CD4-positive, alpha-beta T cell treated with Interleukin-17A for 4 hours (primary cell): Measurements from ENCODE around the gene MYO6.
"Not testable (repeated sequence)": the region's sequence is repeated elsewhere in the genome, so short reads cannot be mapped to it uniquely, and the experiment has no call there.

ENCODE experiments used
- DNase-seq: peaks from one replicate; pipeline ENCODE4 v3.0.0-alpha.2; 2020; ENCODE audit warnings: mixed read lengths

Gene MYO6

GRCh38 chr6:75748743-75749538 is at the start of gene MYO6:
Gene MYO6 (plus strand): TSS chr6:75749239. CDS start chr6:75817548, 68,309 bp downstream.
- peak; percentile 47 for DNase-seq

GRCh38 chr6:75708334-75708733 is 40.7 kb upstream of the MYO6 start:
- not testable (repeated sequence) for DNase-seq

GRCh38 chr6:75711173-75711572 is 37.9 kb upstream of the MYO6 start:
- DNase-seq = no peak

- no peak for DNase-seq
Observed at GRCh38 chr6:75719133-75719532, 29.9 kb upstream of the MYO6 start.

GRCh38 chr6:75723382-75723781 is 25.7 kb upstream of the MYO6 start:
- no peak for DNase-seq

GRCh38 chr6:75727206-75727605 is 21.8 kb upstream of the MYO6 start:
- no peak for DNase-seq

- not testable (repeated sequence) for DNase-seq
Observed at GRCh38 chr6:75731029-75731428, 18.0 kb upstream of the MYO6 start.

GRCh38 chr6:75735491-75736186 is 13.4 kb upstream of the MYO6 start:
- DNase-seq = no peak

- no peak for DNase-seq
Observed at GRCh38 chr6:75743971-75744370, 5.1 kb upstream of the MYO6 start.

- no peak for DNase-seq
Observed at GRCh38 chr6:75745404-75745803, 3.6 kb upstream of the MYO6 start.

- no peak for DNase-seq
Observed at GRCh38 chr6:75746221-75746620, 2.8 kb upstream of the MYO6 start.

- DNase-seq = no peak
Observed at GRCh38 chr6:75747152-75747992, 1.7 kb upstream of the MYO6 start.

- no peak for DNase-seq
Observed at GRCh38 chr6:75748003-75748742, 866 bp upstream of the MYO6 start.

GRCh38 chr6:75751443-75751842 is 2.4 kb downstream of the MYO6 start:
- DNase-seq = no peak

- DNase-seq = no peak
Observed at GRCh38 chr6:75752365-75752764, 3.3 kb downstream of the MYO6 start.

GRCh38 chr6:75755704-75756103 is 6.7 kb downstream of the MYO6 start:
- no peak for DNase-seq

- DNase-seq = no peak
Observed at GRCh38 chr6:75757295-75757694, 8.3 kb downstream of the MYO6 start.

GRCh38 chr6:75758061-75758460 is 9.0 kb downstream of the MYO6 start:
- no peak for DNase-seq

- DNase-seq = no peak
Observed at GRCh38 chr6:75759207-75759606, 10.2 kb downstream of the MYO6 start.

- DNase-seq = no peak
Observed at GRCh38 chr6:75760320-75760719, 11.3 kb downstream of the MYO6 start.

GRCh38 chr6:75761489-75761888 is 12.4 kb downstream of the MYO6 start:
- no peak for DNase-seq

GRCh38 chr6:75762063-75762462 is 13.0 kb downstream of the MYO6 start:
- DNase-seq = no peak

- DNase-seq = no peak
Observed at GRCh38 chr6:75766387-75766786, 17.3 kb downstream of the MYO6 start.
